Calu3 (cell line): ENCODE results near the gene TMEM243. TPM values are rescaled to one million over a fixed set of nuclear protein-coding genes. Genes with fewer than 3 reads are reported as not detected.
A peak's percentile ranks its signal among the peaks of the same experiment; 100 is the strongest.
"Not testable (repeated sequence)": the region's sequence is repeated elsewhere in the genome, so short reads cannot be mapped to it uniquely, and the experiment has no call there.

Experiments used
- Bru-seq: library from RNA; stranded (reverse); fragments of 400-500 nt; gene quantifications from one replicate; lab custom pipeline; 2021; lab: Mats Ljungman, UMichigan
- BruChase-seq, 2 experiments: library from RNA; stranded (reverse); fragments of 400-500 nt; gene quantifications; one replicate each; lab custom pipeline; 2021; lab: Mats Ljungman, UMichigan
- BruUV-seq: library from RNA; stranded (reverse); fragments of 400-500 nt; replicated peaks from 2 replicates; lab custom pipeline; 2021; lab: Mats Ljungman, UMichigan
- CTCF ChIA-PET: fragments of 300-600 bp; sonication (Branson Sonifier 250); formaldehyde crosslinking; loops from one replicate; lab custom pipeline; 2022; ENCODE audit warnings: antibody characterized with exemption; lab: Charles Lee
- DNase-seq: peaks from one replicate; pipeline ENCODE4 v3.0.0; 2022
- H3K27ac Mint-ChIP-seq: one replicate; pipeline ENCODE4 v1.8.0; 2022; ENCODE audit warnings: mixed read lengths; ENCODE audit not compliant: unreplicated experiment
- H3K27me3 Mint-ChIP-seq: one replicate; pipeline ENCODE4 v1.8.0; 2022; ENCODE audit warnings: mixed read lengths; ENCODE audit not compliant: unreplicated experiment
- H3K36me3 Mint-ChIP-seq: one replicate; pipeline ENCODE4 v1.8.0; 2022; ENCODE audit warnings: mild to moderate bottlenecking, moderate library complexity, mixed read lengths; ENCODE audit not compliant: insufficient read depth, unreplicated experiment
- H3K4me1 Mint-ChIP-seq: one replicate; pipeline ENCODE4 v1.8.0; 2022; ENCODE audit warnings: mild to moderate bottlenecking, low read depth, mixed read lengths; ENCODE audit not compliant: unreplicated experiment
- H3K4me3 Mint-ChIP-seq: one replicate; pipeline ENCODE4 v1.8.0; 2022; ENCODE audit warnings: mild to moderate bottlenecking, low read depth, moderate library complexity, mixed read lengths; ENCODE audit not compliant: unreplicated experiment
- H3K9me3 Mint-ChIP-seq: one replicate; pipeline ENCODE4 v1.8.0; 2022; ENCODE audit warnings: low read depth, mixed read lengths; ENCODE audit not compliant: unreplicated experiment
- intact Hi-C: fragments of 100-400 bp; cut with micrococcal nuclease; formaldehyde crosslinking; loops from one replicate; pipeline ENCODE4 v1.10.0; 2022; ENCODE audit not compliant: unreplicated experiment
- long read RNA-seq: library from polyadenylated mRNA; stranded (forward); transcript quantifications from one replicate; pipeline ENCODE4 v2.0.0, GENCODE V29; 2022
- total RNA-seq: library from RNA; stranded (reverse); gene quantifications from 2 replicates; pipeline ENCODE4 v1.2.3, GENCODE V29; 2022
- TF ChIP-seq, protein P1 (sequence below): fragments of 200-600 bp; IDR thresholded peaks from one replicate; pipeline ENCODE4 v1.8.0; 2022; ENCODE audit warnings: antibody characterized with exemption; ENCODE audit not compliant: unreplicated experiment

The TMEM243 gene, protein sequence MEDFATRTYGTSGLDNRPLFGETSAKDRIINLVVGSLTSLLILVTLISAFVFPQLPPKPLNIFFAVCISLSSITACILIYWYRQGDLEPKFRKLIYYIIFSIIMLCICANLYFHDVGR
- total RNA-seq (22.1 and 23.2 TPM in 2 replicates), Bru-seq, nascent RNA (percentile 77 among the genes with signal in this experiment), BruChase-seq, experiment 1, labeled RNA remaining after a 6-hour chase (percentile 55 among the genes with signal in this experiment), BruChase-seq, experiment 2, labeled RNA remaining after a 2-hour chase (percentile 60 among the genes with signal in this experiment)
- long read RNA-seq, transcript TMEM243-203 (5 exons, 1,273 nt) = major isoform, 27 of 52 reads
- long read RNA-seq, transcript TMEM243-201 (4 exons, 1,063 nt) = minor isoform, 14 of 52 reads
- long read RNA-seq, partial matches to known transcripts = 0 of 52 reads
- long read RNA-seq, other reads (novel, unspliced or antisense) = 11 of 52 reads

DNA sequence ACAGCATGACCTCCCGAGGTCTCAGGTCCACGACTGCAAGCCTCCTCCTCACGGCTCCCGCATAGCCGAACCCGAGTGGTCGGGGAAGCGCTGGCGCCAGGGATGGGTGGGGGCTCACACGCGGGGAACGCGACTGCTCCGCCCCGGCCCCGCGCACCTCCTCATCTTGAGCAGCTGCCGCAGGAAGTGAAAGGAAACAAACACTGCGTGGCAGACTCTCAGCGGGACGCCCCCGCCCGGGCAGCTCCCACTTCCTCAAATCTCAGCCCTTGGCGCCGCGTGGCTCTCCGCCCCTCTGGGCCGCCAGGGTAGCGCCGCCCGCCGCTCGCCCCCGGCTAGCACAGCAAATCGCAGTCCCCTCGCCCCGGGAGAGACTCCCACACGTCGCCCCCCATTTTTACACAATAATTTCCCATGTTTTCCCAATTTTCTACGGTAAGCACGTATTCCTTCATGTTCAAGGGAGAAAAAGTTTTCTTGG lies at the start of gene TMEM243:
TMEM243 (minus strand) TSS at position 188 of the 481 bp plus-strand sequence. CDS start 229 bp downstream, outside the sequence.
- Mint-ChIP-seq H3K9me3 (no peaks in the 10 kb centered on the region), H3K4me3 (peak within 1 kb of the TSS; percentile 93), H3K27ac (peak within 1 kb of the TSS; percentile 88), H3K27me3 (no peaks in the 10 kb centered on the region), H3K4me1 (no peaks in the 10 kb centered on the region), H3K36me3 (peaks cover 25% of the 10 kb centered on the region)
- DNase-seq = peak; percentile 64
- CTCF ChIA-PET = no interaction called here
- BruUV-seq = no TSS peak
- intact Hi-C loops = no loop called here
- TF ChIP-seq, protein P1, sequence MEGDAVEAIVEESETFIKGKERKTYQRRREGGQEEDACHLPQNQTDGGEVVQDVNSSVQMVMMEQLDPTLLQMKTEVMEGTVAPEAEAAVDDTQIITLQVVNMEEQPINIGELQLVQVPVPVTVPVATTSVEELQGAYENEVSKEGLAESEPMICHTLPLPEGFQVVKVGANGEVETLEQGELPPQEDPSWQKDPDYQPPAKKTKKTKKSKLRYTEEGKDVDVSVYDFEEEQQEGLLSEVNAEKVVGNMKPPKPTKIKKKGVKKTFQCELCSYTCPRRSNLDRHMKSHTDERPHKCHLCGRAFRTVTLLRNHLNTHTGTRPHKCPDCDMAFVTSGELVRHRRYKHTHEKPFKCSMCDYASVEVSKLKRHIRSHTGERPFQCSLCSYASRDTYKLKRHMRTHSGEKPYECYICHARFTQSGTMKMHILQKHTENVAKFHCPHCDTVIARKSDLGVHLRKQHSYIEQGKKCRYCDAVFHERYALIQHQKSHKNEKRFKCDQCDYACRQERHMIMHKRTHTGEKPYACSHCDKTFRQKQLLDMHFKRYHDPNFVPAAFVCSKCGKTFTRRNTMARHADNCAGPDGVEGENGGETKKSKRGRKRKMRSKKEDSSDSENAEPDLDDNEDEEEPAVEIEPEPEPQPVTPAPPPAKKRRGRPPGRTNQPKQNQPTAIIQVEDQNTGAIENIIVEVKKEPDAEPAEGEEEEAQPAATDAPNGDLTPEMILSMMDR = no peak

GRCh38 chr7:87267239-87267900 lies 47.8 kb upstream of the TMEM243 start:
- intact Hi-C loops = no loop called here
- BruUV-seq = no TSS peak
- TF ChIP-seq, protein P1 = no peak
- no peaks in the 10 kb centered on the region for H3K4me1 Mint-ChIP-seq
- peaks cover 2% of the 10 kb centered on the region for H3K9me3 Mint-ChIP-seq
- no peak overlapping the region for H3K27ac Mint-ChIP-seq
- CTCF ChIA-PET = no interaction called here
- H3K27me3 Mint-ChIP-seq = peaks cover 9% of the 10 kb centered on the region
- no peak overlapping the region for H3K4me3 Mint-ChIP-seq
- no peak for DNase-seq
- H3K36me3 Mint-ChIP-seq = no peaks in the 10 kb centered on the region

DNA sequence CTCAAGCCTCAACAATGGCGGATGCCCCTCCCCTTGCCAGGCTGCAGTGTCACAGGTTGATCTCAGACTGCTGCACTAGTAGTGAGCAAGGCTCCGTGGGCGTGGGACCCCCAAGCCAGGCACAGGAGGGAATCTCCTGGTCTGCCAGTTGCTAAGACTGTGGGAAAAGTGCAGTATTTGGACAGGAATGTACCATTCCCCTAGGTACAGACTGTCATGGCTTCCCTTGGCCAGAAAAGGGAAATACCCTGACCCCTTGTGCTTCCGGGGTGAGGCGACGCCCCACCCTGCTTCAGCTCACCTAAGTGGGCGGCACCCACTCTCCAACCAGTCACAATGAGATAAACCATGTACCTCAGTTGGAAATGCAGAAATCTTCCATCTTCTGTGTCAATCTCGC lies 44.0 kb upstream of the TMEM243 start:
- CTCF ChIA-PET = no interaction called here
- TF ChIP-seq, protein P1 = no peak
- Mint-ChIP-seq H3K4me1 (no peaks in the 10 kb centered on the region), H3K36me3 (no peaks in the 10 kb centered on the region), H3K9me3 (no peaks in the 10 kb centered on the region), H3K4me3 (no peak overlapping the region), H3K27ac (no peak overlapping the region), H3K27me3 (peaks cover 33% of the 10 kb centered on the region)
- BruUV-seq = no TSS peak
- no peak for DNase-seq
- intact Hi-C loops = no loop called here

DNA sequence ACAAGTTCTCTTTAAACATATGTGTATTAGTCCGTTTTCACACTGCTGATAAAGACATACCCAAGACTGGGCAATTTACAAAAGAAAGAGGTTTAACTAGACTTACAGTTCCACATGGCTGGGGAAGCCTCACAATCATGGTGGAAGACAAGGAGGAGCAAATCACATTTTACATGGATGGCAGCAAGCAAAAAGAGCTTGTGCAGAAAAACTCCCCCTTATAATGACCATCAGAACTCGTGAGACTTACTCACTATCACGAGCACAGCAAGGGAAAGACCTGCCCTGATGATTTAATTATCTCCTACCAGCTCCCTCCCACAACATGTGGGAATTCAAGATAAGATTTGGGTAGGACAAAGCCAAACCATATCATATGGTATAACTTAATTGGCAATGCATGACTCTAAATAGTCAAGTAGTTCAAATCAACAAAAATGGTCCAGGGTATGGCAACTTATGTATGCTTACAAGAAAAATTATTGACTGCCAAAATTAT lies 34.1 kb upstream of the TMEM243 start:
- H3K27ac Mint-ChIP-seq = no peak overlapping the region
- BruUV-seq = no TSS peak
- H3K4me3 Mint-ChIP-seq = no peak overlapping the region
- TF ChIP-seq, protein P1 = no peak
- intact Hi-C loops = no loop called here
- peaks cover 3% of the 10 kb centered on the region for H3K9me3 Mint-ChIP-seq
- H3K4me1 Mint-ChIP-seq = no peaks in the 10 kb centered on the region
- peaks cover 30% of the 10 kb centered on the region for H3K27me3 Mint-ChIP-seq
- DNase-seq = no peak
- no peaks in the 10 kb centered on the region for H3K36me3 Mint-ChIP-seq
- CTCF ChIA-PET = no interaction called here

GRCh38 chr7:87245671-87246070 lies 26.1 kb upstream of the TMEM243 start:
- DNase-seq, H3K27ac Mint-ChIP-seq, H3K4me3 Mint-ChIP-seq, CTCF ChIA-PET, H3K4me1 Mint-ChIP-seq, BruUV-seq, H3K9me3 Mint-ChIP-seq, H3K36me3 Mint-ChIP-seq, intact Hi-C loops: not testable (repeated sequence)
- peaks cover 34% of the 10 kb centered on the region for H3K27me3 Mint-ChIP-seq

- H3K4me1 Mint-ChIP-seq, H3K4me3 Mint-ChIP-seq, BruUV-seq, CTCF ChIA-PET, H3K27ac Mint-ChIP-seq, H3K9me3 Mint-ChIP-seq, H3K36me3 Mint-ChIP-seq, DNase-seq: not testable (repeated sequence)
- intact Hi-C loops = loop anchor here (5.0 kb wide), 2 partner anchors 86 to 311 kb away; partner anchors contain the start of gene DMTF1
- peaks cover 16% of the 10 kb centered on the region for H3K27me3 Mint-ChIP-seq
Observed at GRCh38 chr7:87238464-87239051, 19.0 kb upstream of the TMEM243 start.
